ENCODE measurements around the gene PSMB3. TPM values are rescaled to one million over a fixed set of nuclear protein-coding genes. Genes with fewer than 3 reads are reported as not detected.
A peak's percentile ranks its signal among the peaks of the same experiment; 100 is the strongest.

The PSMB3 gene
- total RNA-seq, 1 experiment from 2014 or later = 233 TPM

DNA sequence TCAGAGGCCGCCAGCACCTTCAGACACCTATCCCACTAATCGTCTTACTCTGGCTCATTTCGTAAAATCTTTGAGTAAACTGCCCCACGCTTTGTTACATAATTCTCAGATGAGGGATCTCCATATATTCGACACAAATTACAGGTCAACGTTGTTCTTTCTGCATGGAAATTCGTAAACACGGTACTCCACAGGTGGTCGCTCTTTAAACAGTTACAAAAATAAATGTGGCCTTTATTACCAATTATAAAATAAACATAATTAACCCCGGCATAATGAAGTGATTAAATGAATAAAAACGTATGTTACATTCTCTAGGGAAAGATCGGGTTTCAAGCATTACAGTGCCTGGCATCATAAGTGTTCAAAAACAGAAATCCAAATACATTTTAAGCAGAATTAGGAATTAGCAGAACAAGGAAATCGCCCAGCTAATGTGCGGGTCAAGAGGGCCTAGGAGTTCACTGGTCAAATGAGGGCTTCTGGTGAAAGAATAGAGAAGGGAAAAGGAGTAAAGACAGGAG lies 47.8 kb downstream of the PSMB3 start:
- no TSS peak for BruUV-seq (replicated peaks)
- peak overlapping the region; percentile 84 for H3K27ac ChIP-seq (ENCODE audit: low read length)
- CTCF ChIA-PET = interaction anchor here (0.6 kb wide), 1 partner anchor 65 kb away, joined by 4 read pairs; no protein-coding TSS in a partner anchor

DNA sequence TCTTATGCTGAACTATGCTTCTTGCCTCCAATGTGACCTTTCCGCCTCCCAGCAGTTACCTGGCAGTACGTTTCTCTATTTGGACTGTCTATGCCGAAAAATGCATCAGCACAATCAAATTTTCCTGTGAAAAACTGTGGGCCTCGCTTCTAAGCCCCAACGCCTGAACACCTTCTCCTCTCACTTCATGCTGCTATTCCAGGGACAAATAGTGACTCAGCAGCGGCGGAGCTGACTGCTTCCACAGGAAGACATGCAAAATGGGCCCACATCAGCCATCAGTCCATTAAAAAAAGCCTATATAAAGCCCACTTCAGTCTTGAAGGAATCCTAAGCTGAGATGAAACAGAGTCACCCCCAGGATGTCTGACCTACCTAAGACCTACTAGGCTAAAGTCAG lies 57.3 kb downstream of the PSMB3 start:
- no peak for ATAC-seq
- in situ Hi-C loops (cut with HindIII; ENCODE audit: low pct_unique_long_range_greater_than_20kb, low sequenced_read_pairs) (no loop called here), intact Hi-C loops (cut with micrococcal nuclease; ENCODE audit: unreplicated experiment) (no loop called here)
- Histone ChIP-seq H3K4me3 (ENCODE audit: low read depth in 2 of 2, low read length in 2 of 2) (no peak overlapping the region), H3K36me3 (ENCODE audit: control insufficient read depth, insufficient read depth, low read length) (peaks cover 8% of the 10 kb centered on the region), H3K4me1 (ENCODE audit: control insufficient read depth, insufficient read depth, low read length) (no peaks in the 10 kb centered on the region), H3K9me3 (ENCODE audit: control insufficient read depth, insufficient read depth, low read depth, low read length) (no peaks in the 10 kb centered on the region), H3K27me3 (ENCODE audit: control insufficient read depth, insufficient read depth, low read length) (no peaks in the 10 kb centered on the region), H3K27ac (ENCODE audit: low read length) (no peak overlapping the region)
- CTCF ChIA-PET = no interaction called here
- no TSS peak for BruUV-seq (replicated peaks)
- POLR2A ChIA-PET = no interaction called here
- no peak for TF ChIP-seq TCF7L2 (IDR thresholded peaks at IDR 0.05; ENCODE audit: low read depth, low read length)
- TF ChIP-seq, protein P1, sequence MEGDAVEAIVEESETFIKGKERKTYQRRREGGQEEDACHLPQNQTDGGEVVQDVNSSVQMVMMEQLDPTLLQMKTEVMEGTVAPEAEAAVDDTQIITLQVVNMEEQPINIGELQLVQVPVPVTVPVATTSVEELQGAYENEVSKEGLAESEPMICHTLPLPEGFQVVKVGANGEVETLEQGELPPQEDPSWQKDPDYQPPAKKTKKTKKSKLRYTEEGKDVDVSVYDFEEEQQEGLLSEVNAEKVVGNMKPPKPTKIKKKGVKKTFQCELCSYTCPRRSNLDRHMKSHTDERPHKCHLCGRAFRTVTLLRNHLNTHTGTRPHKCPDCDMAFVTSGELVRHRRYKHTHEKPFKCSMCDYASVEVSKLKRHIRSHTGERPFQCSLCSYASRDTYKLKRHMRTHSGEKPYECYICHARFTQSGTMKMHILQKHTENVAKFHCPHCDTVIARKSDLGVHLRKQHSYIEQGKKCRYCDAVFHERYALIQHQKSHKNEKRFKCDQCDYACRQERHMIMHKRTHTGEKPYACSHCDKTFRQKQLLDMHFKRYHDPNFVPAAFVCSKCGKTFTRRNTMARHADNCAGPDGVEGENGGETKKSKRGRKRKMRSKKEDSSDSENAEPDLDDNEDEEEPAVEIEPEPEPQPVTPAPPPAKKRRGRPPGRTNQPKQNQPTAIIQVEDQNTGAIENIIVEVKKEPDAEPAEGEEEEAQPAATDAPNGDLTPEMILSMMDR (IDR thresholded peaks at IDR 0.05) = no peak
- TF ChIP-seq, protein P2, sequence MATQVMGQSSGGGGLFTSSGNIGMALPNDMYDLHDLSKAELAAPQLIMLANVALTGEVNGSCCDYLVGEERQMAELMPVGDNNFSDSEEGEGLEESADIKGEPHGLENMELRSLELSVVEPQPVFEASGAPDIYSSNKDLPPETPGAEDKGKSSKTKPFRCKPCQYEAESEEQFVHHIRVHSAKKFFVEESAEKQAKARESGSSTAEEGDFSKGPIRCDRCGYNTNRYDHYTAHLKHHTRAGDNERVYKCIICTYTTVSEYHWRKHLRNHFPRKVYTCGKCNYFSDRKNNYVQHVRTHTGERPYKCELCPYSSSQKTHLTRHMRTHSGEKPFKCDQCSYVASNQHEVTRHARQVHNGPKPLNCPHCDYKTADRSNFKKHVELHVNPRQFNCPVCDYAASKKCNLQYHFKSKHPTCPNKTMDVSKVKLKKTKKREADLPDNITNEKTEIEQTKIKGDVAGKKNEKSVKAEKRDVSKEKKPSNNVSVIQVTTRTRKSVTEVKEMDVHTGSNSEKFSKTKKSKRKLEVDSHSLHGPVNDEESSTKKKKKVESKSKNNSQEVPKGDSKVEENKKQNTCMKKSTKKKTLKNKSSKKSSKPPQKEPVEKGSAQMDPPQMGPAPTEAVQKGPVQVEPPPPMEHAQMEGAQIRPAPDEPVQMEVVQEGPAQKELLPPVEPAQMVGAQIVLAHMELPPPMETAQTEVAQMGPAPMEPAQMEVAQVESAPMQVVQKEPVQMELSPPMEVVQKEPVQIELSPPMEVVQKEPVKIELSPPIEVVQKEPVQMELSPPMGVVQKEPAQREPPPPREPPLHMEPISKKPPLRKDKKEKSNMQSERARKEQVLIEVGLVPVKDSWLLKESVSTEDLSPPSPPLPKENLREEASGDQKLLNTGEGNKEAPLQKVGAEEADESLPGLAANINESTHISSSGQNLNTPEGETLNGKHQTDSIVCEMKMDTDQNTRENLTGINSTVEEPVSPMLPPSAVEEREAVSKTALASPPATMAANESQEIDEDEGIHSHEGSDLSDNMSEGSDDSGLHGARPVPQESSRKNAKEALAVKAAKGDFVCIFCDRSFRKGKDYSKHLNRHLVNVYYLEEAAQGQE (IDR thresholded peaks at IDR 0.05; ENCODE audit: insufficient read depth in 1 of 2, low read depth in 2 of 2, low read length in 1 of 2) = no peak
- no peak for TF ChIP-seq POLR2AphosphoS5 (IDR thresholded peaks at IDR 0.05; ENCODE audit: low read depth, low read length)
- TF ChIP-seq SIN3A (IDR thresholded peaks at IDR 0.05; ENCODE audit: borderline replicate concordance, insufficient read depth, low read depth, low read length) = no peak
- no peak for DNase-seq (ENCODE audit: low read depth, low spot score)

More for the DNA sequence above, 47.8 kb downstream of the PSMB3 start:
- in situ Hi-C loops (cut with HindIII; ENCODE audit: low pct_unique_long_range_greater_than_20kb, low sequenced_read_pairs) = no loop called here
- no peak for ATAC-seq
- Histone ChIP-seq H3K27me3 (ENCODE audit: control insufficient read depth, insufficient read depth, low read length) (no peaks in the 10 kb centered on the region), H3K9me3 (ENCODE audit: control insufficient read depth, insufficient read depth, low read depth, low read length) (no peaks in the 10 kb centered on the region), H3K36me3 (ENCODE audit: control insufficient read depth, insufficient read depth, low read length) (peaks cover 9% of the 10 kb centered on the region), H3K4me1 (ENCODE audit: control insufficient read depth, insufficient read depth, low read length) (peaks cover 17% of the 10 kb centered on the region), H3K4me3 (ENCODE audit: low read depth in 2 of 2, low read length in 2 of 2) (peak overlapping the region; percentile 57 to 58)
- POLR2A ChIA-PET = no interaction called here
- no peak for TF ChIP-seq TCF7L2 (IDR thresholded peaks at IDR 0.05; ENCODE audit: low read depth, low read length)
- TF ChIP-seq, protein P1 (IDR thresholded peaks at IDR 0.05) = no peak
- TF ChIP-seq, protein P2 (IDR thresholded peaks at IDR 0.05; ENCODE audit: insufficient read depth in 1 of 2, low read depth in 2 of 2, low read length in 1 of 2) = no peak
- TF ChIP-seq POLR2AphosphoS5 (IDR thresholded peaks at IDR 0.05; ENCODE audit: low read depth, low read length) = no peak
- no peak for TF ChIP-seq SIN3A (IDR thresholded peaks at IDR 0.05; ENCODE audit: borderline replicate concordance, insufficient read depth, low read depth, low read length)
- no peak for DNase-seq (ENCODE audit: low read depth, low spot score)
- intact Hi-C loops (cut with micrococcal nuclease; ENCODE audit: unreplicated experiment) = no loop called here
